ENCODE measurements around the gene HORMAD2.
"Not testable (repeated sequence)": the region's sequence is repeated elsewhere in the genome, so short reads cannot be mapped to it uniquely, and the experiment has no call there.

Gene HORMAD2

GRCh38 chr22:30212363-30212995 is 132.2 kb downstream of the HORMAD2 start:
- DNase-seq, result no peak

GRCh38 chr22:30212996-30213441 is 132.8 kb downstream of the HORMAD2 start:
- DNase-seq, result no peak

- DNase-seq, result no peak
Measured at GRCh38 chr22:30214703-30215407, 134.6 kb downstream of the HORMAD2 start.

DNA sequence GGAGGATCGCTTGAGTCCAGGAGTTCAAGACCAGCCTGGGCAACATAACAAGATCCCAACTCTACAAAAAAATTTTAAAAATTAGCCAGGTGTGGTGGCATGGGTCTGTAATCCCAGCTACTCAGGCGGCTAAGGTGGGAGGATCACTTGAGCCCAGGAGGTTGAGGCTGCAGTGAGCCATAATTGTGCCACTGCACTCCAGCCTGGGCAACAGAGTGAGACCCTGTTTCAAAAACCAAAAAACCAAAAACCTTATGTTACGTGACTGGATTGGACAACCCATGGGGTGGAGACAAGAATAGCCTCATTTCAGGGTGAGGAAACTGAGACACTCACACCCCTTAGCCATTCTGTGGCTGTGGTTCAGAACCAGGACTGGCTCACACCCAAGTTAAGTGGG is 136.0 kb downstream of the HORMAD2 start:
- not testable (repeated sequence) for DNase-seq

- DNase-seq, result no peak
Measured at GRCh38 chr22:30216710-30217109, 136.4 kb downstream of the HORMAD2 start.

GRCh38 chr22:30217698-30218560 is 137.7 kb downstream of the HORMAD2 start:
- no peak for DNase-seq

GRCh38 chr22:30219049-30219654 is 138.9 kb downstream of the HORMAD2 start:
- no peak for DNase-seq

DNA sequence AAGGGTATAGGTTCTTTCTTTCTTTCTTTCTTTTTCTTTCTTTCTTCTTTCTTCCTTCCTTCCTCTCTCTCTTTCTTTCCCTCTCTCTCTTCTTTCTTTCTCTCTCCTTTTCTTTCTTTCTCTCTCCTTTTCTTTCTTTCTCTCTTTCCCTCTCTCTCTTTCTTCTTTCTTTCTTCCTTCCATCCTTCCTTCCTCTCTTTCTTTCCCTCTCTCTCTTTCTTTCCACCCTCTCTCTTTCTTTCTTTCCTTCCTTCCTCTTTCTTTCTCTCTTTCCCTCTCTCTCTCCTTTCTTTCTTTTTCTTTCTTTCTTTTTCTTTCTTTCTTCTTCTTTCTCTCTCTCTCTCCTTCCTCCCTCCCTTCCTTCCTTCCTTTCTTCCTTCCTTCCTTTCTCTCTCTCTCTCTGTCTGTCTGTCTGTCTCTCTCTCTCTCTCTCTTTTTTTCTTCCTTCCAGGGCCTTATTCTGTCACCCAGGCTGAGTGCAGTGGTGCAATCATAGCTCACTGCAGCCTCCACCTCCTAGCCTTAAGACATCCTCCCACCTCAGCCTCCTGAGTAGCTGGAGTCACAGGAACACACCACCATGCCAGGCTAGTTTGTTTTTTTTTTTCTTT is 139.5 kb downstream of the HORMAD2 start:
- DNase-seq, result no peak

DNA sequence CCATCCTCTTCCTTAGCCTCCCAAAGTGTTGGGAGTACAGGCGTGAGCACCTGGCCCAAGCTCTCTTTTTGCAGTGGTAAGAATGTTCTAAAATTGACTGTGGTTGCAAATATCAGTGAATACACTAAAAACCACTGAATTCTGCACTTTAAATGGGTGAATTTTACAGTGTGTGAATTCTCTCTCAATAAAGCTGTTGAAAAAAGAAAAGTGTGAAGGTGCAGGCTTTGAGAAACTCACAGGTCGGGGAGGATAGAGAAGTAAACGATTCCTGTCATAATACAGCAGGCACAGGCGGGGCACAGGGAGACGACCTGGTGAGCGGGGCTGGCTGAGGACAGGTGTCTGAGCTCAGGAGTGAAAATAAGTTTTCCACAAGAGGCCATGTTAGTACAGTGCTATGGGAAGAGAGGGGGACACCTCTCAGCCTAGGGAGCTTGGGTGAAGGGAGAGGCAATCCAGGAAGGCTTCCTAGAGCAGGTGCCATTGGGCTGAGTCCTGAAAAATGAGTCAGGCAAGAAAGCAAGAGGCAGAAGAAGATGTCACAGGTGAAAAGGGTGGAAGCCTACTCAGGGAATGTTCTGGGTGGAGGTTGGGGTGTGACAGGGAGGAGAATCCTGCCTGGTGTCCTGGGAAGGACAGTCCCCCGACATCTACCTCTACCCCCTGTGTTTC is 140.2 kb downstream of the HORMAD2 start:
- no peak for DNase-seq

- DNase-seq, result no peak
Measured at GRCh38 chr22:30221121-30221992, 141.1 kb downstream of the HORMAD2 start.

- DNase-seq, result no peak
Measured at GRCh38 chr22:30222321-30222720, 142.1 kb downstream of the HORMAD2 start.

GRCh38 chr22:30223303-30223702 is 143.0 kb downstream of the HORMAD2 start:
- DNase-seq, result no peak

- DNase-seq, result no peak
Measured at GRCh38 chr22:30224161-30224857, 144.0 kb downstream of the HORMAD2 start.

DNA sequence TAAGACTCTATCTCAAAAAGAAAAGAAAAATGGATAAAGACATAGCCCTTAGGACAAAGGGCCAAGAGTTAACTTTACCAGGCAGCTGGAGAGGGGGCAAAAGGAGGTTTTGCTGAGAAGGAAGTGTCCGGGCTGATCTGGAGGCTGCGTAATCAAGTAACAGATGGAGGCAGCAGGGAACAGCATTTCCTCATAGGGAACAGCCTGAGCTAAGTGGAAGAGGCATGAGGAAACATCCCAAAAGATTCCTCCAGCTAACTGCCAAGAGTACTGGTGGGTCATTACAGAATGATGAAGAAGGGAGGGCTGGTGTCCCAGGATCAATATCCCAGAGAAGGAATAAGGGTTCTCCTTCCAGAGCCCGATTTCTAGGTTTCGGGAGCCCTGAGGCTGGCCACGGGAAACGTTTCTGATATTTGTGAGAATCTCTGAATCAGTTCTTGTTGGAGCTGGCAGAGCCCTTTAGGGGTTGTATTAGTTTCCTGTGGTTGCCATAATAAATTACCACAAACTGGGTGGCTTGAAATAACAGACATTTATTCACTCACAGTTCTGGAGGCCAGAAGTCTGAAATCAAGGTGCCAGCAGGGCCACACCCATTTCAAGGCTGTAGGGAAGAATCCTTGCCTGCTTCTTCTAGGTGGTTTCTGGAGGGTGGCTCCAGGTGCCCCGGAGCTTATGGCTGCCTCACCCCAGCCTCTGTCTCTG is 145.1 kb downstream of the HORMAD2 start:
- no peak for DNase-seq

- DNase-seq, result no peak
Measured at GRCh38 chr22:30226192-30226832, 146.0 kb downstream of the HORMAD2 start.

Data from NCI-H1436 (cell line).